K562 (cell line): ENCODE results near the gene RPS6KL1. TPM values are rescaled to one million over a fixed set of nuclear protein-coding genes. Genes with fewer than 3 reads are reported as not detected.

Source experiments
- CEBPB ChIP-seq: fragments of 450-650 bp; IDR thresholded peaks from 2 replicates; pipeline ENCODE4 v1.6.1; 2016; ENCODE audit warnings: missing genetic modification characterization, missing compliant biosample characterization
- CEBPG ChIP-seq, 3 experiments: fragments of 200-800 bp in 1 of 3; sonication (Bioruptor generic) in 1 of 3; sonication (generic) in 1 of 3; formaldehyde crosslinking in 1 of 3; IDR thresholded peaks in 2 of 3; conservative IDR thresholded peaks in 1 of 3; 2 replicates each; pipeline versions ENCODE4 v1.6.1 to v1.8.0; 2016 to 2022; ENCODE audit warnings: missing compliant biosample characterization in 2 of 3, missing genetic modification characterization in 2 of 3, mild to moderate bottlenecking in 1 of 3, missing genetic modification reagents in 1 of 3
- REST ChIP-seq, 2 experiments: fragments of 450-650 bp; formaldehyde crosslinking in 1 of 2; IDR thresholded peaks; 2 replicates each; pipeline versions ENCODE4 v1.4.0 to v1.6.1; 2014 to 2020; ENCODE audit warnings: mild to moderate bottlenecking in 2 of 2, borderline replicate concordance in 1 of 2, low read depth in 1 of 2
- polyA plus RNA-seq, 8 experiments: library from polyadenylated mRNA; depleted of rRNA in 4 of 8; stranded (reverse) in 5 of 8; unstranded in 3 of 8; fragments of >200 nt; fragmentation: Nextera tagmentation in 2 of 8; fragmentation: Illumina TruSeq in 1 of 8; extraction: Ambion mirVana in 2 of 8; extraction: Trizol in 1 of 8; gene quantifications; 2 replicates each; pipeline versions ENCODE4 v1.2.1 to v1.2.3, GENCODE V29; 2011 to 2014; ENCODE audit warnings: inconsistent platforms in 1 of 8, missing spikeins in 1 of 8
- total RNA-seq, 7 experiments: library from RNA; depleted of rRNA in 6 of 7; stranded (reverse); fragments of >200 nt in 6 of 7; fragmentation: Illumina TruSeq in 2 of 7; extraction: Trizol in 2 of 7; gene quantifications; 2 replicates each; pipeline versions ENCODE4 v1.2.1 to v1.2.3, GENCODE V29; 2011 to 2021; ENCODE audit warnings: low replicate concordance in 1 of 7

The RPS6KL1 gene
- total and polyA plus RNA-seq, 9 of the 15 experiments (the other 6 are each of a cell fraction or from before 2014, with no cell fraction given) = 0.91 to 15.5 (median 8.1) TPM

GRCh38 chr14:74860899-74861733 lies 61.9 kb downstream of the RPS6KL1 start (continued):
- peak; percentile 64 for TF ChIP-seq REST (IDR thresholded peaks at IDR 0.05; ENCODE audit: borderline replicate concordance)
- no peak for TF ChIP-seq REST (CRISPR knock-in tag; IDR thresholded peaks at IDR 0.05; ENCODE audit: low read depth)
- peak; percentile 61 for TF ChIP-seq CEBPG (CRISPR knock-in tag; IDR thresholded peaks at IDR 0.05)
- peak; percentile 52 to 70 for TF ChIP-seq CEBPG (tag; conservative IDR thresholded peaks at IDR 0.05 in 1 of 2, IDR thresholded peaks at IDR 0.05 in 1 of 2)
- TF ChIP-seq CEBPB (tag) = peak; percentile 20; the same call in 1 of the 2 replicates
